HCT116 (cell line): ENCODE data around the gene FTO. TPM values are rescaled to one million over a fixed set of nuclear protein-coding genes. Genes with fewer than 3 reads are reported as not detected.

ENCODE experiments used
- ATAC-seq: fragments of 200-7000 bp; cut with Tn5 transposase; 2 replicates; pipeline ENCODE4 v1.9.1; 2020; ENCODE audit warnings: mild to moderate bottlenecking, moderate library complexity
- BruUV-seq: library from RNA; stranded (reverse); fragments of 400-500 nt; replicated peaks from 2 replicates; lab custom pipeline; 2021; lab: Mats Ljungman, UMichigan
- CTCF ChIA-PET: fragments of 300-600 bp; sonication (Branson Sonifier 250); formaldehyde crosslinking; loops from one replicate; lab custom pipeline; 2021; ENCODE audit warnings: antibody characterized with exemption; lab: Charles Lee
- POLR2A ChIA-PET: fragments of 300-600, 350-600 bp; sonication (Branson Sonifier 250); formaldehyde crosslinking; loops from one replicate; lab custom pipeline; 2021; ENCODE audit warnings: antibody characterized with exemption; lab: Charles Lee
- RAD21 ChIA-PET, 2 experiments: fragments of 300-600 bp; sonication (Branson Sonifier 250); formaldehyde crosslinking; loops; one replicate each; lab custom pipeline; 2023; ENCODE audit warnings: low total read pairs in 2 of 2; ENCODE audit not compliant: uncharacterized antibody in 2 of 2, unreplicated experiment in 2 of 2, low non-redundant PET in 1 of 2; lab: Charles Lee
- DNase-seq: peaks from one replicate; pipeline ENCODE4 v3.0.0-alpha.2; 2010; ENCODE audit warnings: low read depth, low spot score
- H2AFZ ChIP-seq: fragments of 200-600 bp; shearing (Covaris generic), sonication (generic); 2 replicates; pipeline ENCODE4 v1.6.1; 2017; ENCODE audit warnings: low read depth, mixed run types, mixed read lengths, antibody characterized with exemption, low read length; ENCODE audit not compliant: poor library complexity, severe bottlenecking
- H3K27ac ChIP-seq: 2 replicates; pipeline ENCODE4 v1.5.1; 2012; ENCODE audit warnings: low read depth, low read length
- H3K27me3 ChIP-seq: fragments of 200-600 bp; sonication (generic); 2 replicates; pipeline ENCODE4 v1.6.1; 2016; ENCODE audit warnings: mixed run types, low read length, mixed read lengths; ENCODE audit not compliant: insufficient read depth
- H3K36me3 ChIP-seq, 2 experiments: fragments of 200-500 bp in 1 of 2; fragments of 200-600 bp in 1 of 2; sonication (Bioruptor generic) in 1 of 2; sonication (generic) in 1 of 2; 2 replicates each; pipeline versions ENCODE4 v1.5.1 to v1.6.1; 2014 to 2016; ENCODE audit warnings: low read length in 2 of 2, inconsistent platforms in 1 of 2, mixed read lengths in 1 of 2, mixed run types in 1 of 2; ENCODE audit not compliant: insufficient read depth in 2 of 2, control insufficient read depth in 1 of 2
- H3K4me1 ChIP-seq, 2 experiments: fragments of 200-600 bp in 1 of 2; sonication (generic) in 1 of 2; 2 replicates each; pipeline versions ENCODE4 v1.5.1 to v1.6.1; 2012 to 2017; ENCODE audit warnings: low read length in 2 of 2, inconsistent platforms in 1 of 2, mild to moderate bottlenecking in 1 of 2, mixed read lengths in 1 of 2, mixed run types in 1 of 2, moderate library complexity in 1 of 2; ENCODE audit not compliant: insufficient read depth in 2 of 2, control insufficient read depth in 1 of 2
- H3K4me2 ChIP-seq: fragments of 200-600 bp; sonication (generic); 2 replicates; pipeline ENCODE4 v1.6.1; 2017; ENCODE audit warnings: mixed run types, low read length, mixed read lengths
- H3K4me3 ChIP-seq, 2 experiments: fragments of 200-600 bp in 1 of 2; sonication (generic) in 1 of 2; replicated peaks in 1 of 2; 2 replicates each; pipeline ENCODE4 v1.5.1; 2011 to 2016; ENCODE audit warnings: low read length in 2 of 2, control low read depth in 1 of 2, low read depth in 1 of 2, mild to moderate bottlenecking in 1 of 2, mixed read lengths in 1 of 2, mixed run types in 1 of 2
- H3K79me2 ChIP-seq: fragments of 200-600 bp; sonication (generic); 2 replicates; pipeline ENCODE4 v1.6.1; 2017; ENCODE audit warnings: mild to moderate bottlenecking, mixed run types, low read length, moderate library complexity, mixed read lengths; ENCODE audit not compliant: insufficient read depth
- H3K9ac ChIP-seq: fragments of 200-600 bp; sonication (generic); 2 replicates; pipeline ENCODE4 v1.6.1; 2016; ENCODE audit warnings: low read length, mixed read lengths
- H3K9me2 ChIP-seq: fragments of 200-600 bp; sonication (generic), shearing (Covaris generic); 2 replicates; pipeline ENCODE4 v1.6.1; 2017; ENCODE audit warnings: mixed run types, mild to moderate bottlenecking, moderate library complexity; ENCODE audit not compliant: insufficient read depth
- H3K9me3 ChIP-seq, 2 experiments: fragments of 200-500 bp in 1 of 2; fragments of 200-600 bp in 1 of 2; sonication (Bioruptor generic) in 1 of 2; sonication (generic) in 1 of 2; 2 replicates each; pipeline ENCODE4 v1.6.1; 2014 to 2017; ENCODE audit warnings: low read length in 2 of 2, mixed read lengths in 2 of 2, inconsistent platforms in 1 of 2, low read depth in 1 of 2, mild to moderate bottlenecking in 1 of 2, mixed run types in 1 of 2, moderate library complexity in 1 of 2; ENCODE audit not compliant: control insufficient read depth in 1 of 2, insufficient read depth in 1 of 2
- H4K20me1 ChIP-seq: fragments of 200-600 bp; sonication (generic), shearing (Covaris generic); 2 replicates; pipeline ENCODE4 v1.6.1; 2017; ENCODE audit warnings: mixed run types, mild to moderate bottlenecking, moderate library complexity; ENCODE audit not compliant: insufficient read depth
- ATF3 ChIP-seq: IDR thresholded peaks from 2 replicates; pipeline ENCODE4 v1.6.1; 2012
- CEBPB ChIP-seq: IDR thresholded peaks from 2 replicates; pipeline ENCODE4 v1.6.1; 2012; ENCODE audit warnings: low read depth
- EGR1 ChIP-seq: IDR thresholded peaks from 2 replicates; pipeline ENCODE4 v1.6.1; 2012; ENCODE audit warnings: low read depth
- ELF1 ChIP-seq: IDR thresholded peaks from 2 replicates; pipeline ENCODE4 v1.6.1; 2012; ENCODE audit warnings: low read depth, borderline replicate concordance
- EZH2 ChIP-seq: fragments of 200-600 bp; sonication (generic); IDR thresholded peaks from 2 replicates; pipeline ENCODE4 v1.6.1; 2017; ENCODE audit warnings: antibody characterized with exemption, mixed run types
- EZH2phosphoT487 ChIP-seq: fragments of 200-600 bp; IDR thresholded peaks from 2 replicates; pipeline ENCODE4 v1.6.1; 2018; ENCODE audit warnings: antibody characterized with exemption, borderline replicate concordance
- FOSL1 ChIP-seq: IDR thresholded peaks from 2 replicates; pipeline ENCODE4 v1.6.1; 2012; ENCODE audit warnings: low read depth
- JUND ChIP-seq: IDR thresholded peaks from 2 replicates; pipeline ENCODE4 v1.6.1; 2012
- POLR2A ChIP-seq: IDR thresholded peaks from 2 replicates; pipeline ENCODE4 v1.7.0; 2011; ENCODE audit warnings: borderline replicate concordance; ENCODE audit not compliant: insufficient read depth, insufficient read length; ENCODE audit errors: extremely low read depth
- POLR2AphosphoS5 ChIP-seq: IDR thresholded peaks from 2 replicates; pipeline ENCODE4 v1.6.1; 2011; ENCODE audit warnings: mild to moderate bottlenecking, low read depth, low read length, moderate library complexity
- RAD21 ChIP-seq: IDR thresholded peaks from 2 replicates; pipeline ENCODE4 v1.6.1; 2012; ENCODE audit warnings: low read depth, mild to moderate bottlenecking
- REST ChIP-seq: IDR thresholded peaks from 2 replicates; pipeline ENCODE4 v1.6.1; 2012; ENCODE audit warnings: low read depth
- SIN3A ChIP-seq: IDR thresholded peaks from 2 replicates; pipeline ENCODE4 v1.6.1; 2012; ENCODE audit warnings: low read depth
- SP1 ChIP-seq: IDR thresholded peaks from 2 replicates; pipeline ENCODE4 v1.6.1; 2012; ENCODE audit warnings: low read depth
- SRF ChIP-seq: IDR thresholded peaks from 2 replicates; pipeline ENCODE4 v1.6.1; 2012; ENCODE audit warnings: low read depth
- TCF7L2 ChIP-seq: IDR thresholded peaks from 2 replicates; pipeline ENCODE4 v1.7.0; 2011; ENCODE audit warnings: borderline replicate concordance, inconsistent platforms; ENCODE audit not compliant: insufficient read depth, insufficient read length; ENCODE audit errors: extremely low read depth
- YY1 ChIP-seq: IDR thresholded peaks from 2 replicates; pipeline ENCODE4 v1.6.1; 2011; ENCODE audit warnings: low read length, low read depth, moderate library complexity, mild to moderate bottlenecking; ENCODE audit not compliant: insufficient replicate concordance; ENCODE audit errors: extremely low read depth
- ZFX ChIP-seq: fragments of 450-650 bp; IDR thresholded peaks from 2 replicates; pipeline ENCODE4 v1.6.1; 2017
- ZNF274 ChIP-seq: fragments of 200-500 bp; sonication (Bioruptor generic); IDR thresholded peaks from 2 replicates; pipeline ENCODE4 v1.6.1; 2014; ENCODE audit warnings: mild to moderate bottlenecking, low read depth, low read length, inconsistent platforms
- intact Hi-C: fragments of 100-400 bp; cut with micrococcal nuclease; formaldehyde crosslinking; loops from 2 replicates; pipeline ENCODE4 v1.10.0; 2022
- total RNA-seq: library from RNA; stranded (reverse); gene quantifications from one replicate; pipeline ENCODE4 v1.2.1, GENCODE V29; 2021; ENCODE audit not compliant: unreplicated experiment

The FTO gene
- total RNA-seq, 1 experiment from 2014 or later: 55.2 TPM

GRCh38 chr16:53782148-53782547 is 78.2 kb downstream of the FTO start:
- Histone ChIP-seq H3K9ac (no peak overlapping the region), H3K4me1 (peaks cover 55 to 60% of the 10 kb centered on the region in 2 experiments), H3K9me3 (no peaks in the 10 kb centered on the region), H2AFZ (no peak overlapping the region), H3K4me3 (no peak overlapping the region), H4K20me1 (no peaks in the 10 kb centered on the region), H3K27ac (peak overlapping the region; percentile 28; the same call in 1 of the 2 replicates), H3K27me3 (no peaks in the 10 kb centered on the region), H3K36me3 (no peaks in the 10 kb centered on the region), H3K9me2 (0 out of 2 replicates have a peak, but pooled peaks cover 2% of the 10 kb centered on the region), H3K79me2 (peaks cover 13% of the 10 kb centered on the region; the same call in 1 of the 2 replicates), H3K4me2 (peak overlapping the region; percentile 62; the same call in 1 of the 2 replicates)
- ChIA-PET CTCF (interaction anchor here (1.2 kb wide), 1 partner anchor 8 kb away, joined by 3 read pairs; no protein-coding TSS in a partner anchor), POLR2A (no interaction called here), RAD21 (no interaction called here)
- intact Hi-C loops: no loop called here
- no TSS peak for BruUV-seq
- DNase-seq: no peak
- no peak for ATAC-seq
- TF ChIP-seq POLR2A (no peak), EZH2 (no peak), ZNF274 (no peak), JUND (no peak), ZFX (no peak), SRF (no peak), EGR1 (no peak), REST (no peak), ATF3 (no peak), SIN3A (no peak), SP1 (no peak), EZH2phosphoT487 (no peak), FOSL1 (no peak), TCF7L2 (no peak), RAD21 (no peak), YY1 (no peak), POLR2AphosphoS5 (no peak), CEBPB (no peak), ELF1 (no peak)
